Hepatocyte (in vitro differentiated cells): ENCODE results near the gene PDF.

Experiments
- CTCF ChIP-seq: fragments of 200-600 bp; sonication (generic); IDR thresholded peaks from 2 replicates; pipeline ENCODE4 v1.5.1; 2016; ENCODE audit warnings: antibody characterized with exemption, mild to moderate bottlenecking; ENCODE audit not compliant: poor library complexity
- EZH2phosphoT487 ChIP-seq: fragments of 200-600 bp; sonication (generic); IDR thresholded peaks from one replicate; pipeline ENCODE4 v1.6.1; 2018; ENCODE audit warnings: antibody characterized with exemption, mild to moderate bottlenecking, low read depth, moderate library complexity; ENCODE audit not compliant: unreplicated experiment, severe bottlenecking

GRCh38 chr16:69327585-69328310 is 2.6 kb downstream of the PDF start:
- TF ChIP-seq CTCF (no peak), EZH2phosphoT487 (no peak)
